HT1080 (cell line): ENCODE measurements around the gene SNTN. TPM values are rescaled to one million over a fixed set of nuclear protein-coding genes. Genes with fewer than 3 reads are reported as not detected.
"Not testable (repeated sequence)": the region's sequence is repeated elsewhere in the genome, so short reads cannot be mapped to it uniquely, and the experiment has no call there.

Experiments
- DNase-seq: peaks from one replicate; pipeline ENCODE4 v3.0.0-alpha.2; 2015; ENCODE audit warnings: low read depth
- polyA plus RNA-seq, 2 experiments: library from polyadenylated mRNA; depleted of rRNA; stranded (reverse); fragments of >200 nt; gene quantifications; 2 replicates each; pipeline ENCODE4 v1.2.3, GENCODE V29; 2015
- total RNA-seq: library from RNA; depleted of rRNA; stranded (reverse); fragments of >200 nt; shearing (Covaris generic); gene quantifications from 2 replicates; pipeline ENCODE4 v1.2.3, GENCODE V29; 2014; rRNA removed

Gene SNTN
- total RNA-seq = not detected in 2 replicates
- polyA plus RNA-seq (2015; cell fraction: cytosol; rRNA removed) = not detected in 2 replicates
- 0.12 TPM in 1 of 2 replicates, not detected in the other for polyA plus RNA-seq (2015; cell fraction: nucleus; rRNA removed)

DNA sequence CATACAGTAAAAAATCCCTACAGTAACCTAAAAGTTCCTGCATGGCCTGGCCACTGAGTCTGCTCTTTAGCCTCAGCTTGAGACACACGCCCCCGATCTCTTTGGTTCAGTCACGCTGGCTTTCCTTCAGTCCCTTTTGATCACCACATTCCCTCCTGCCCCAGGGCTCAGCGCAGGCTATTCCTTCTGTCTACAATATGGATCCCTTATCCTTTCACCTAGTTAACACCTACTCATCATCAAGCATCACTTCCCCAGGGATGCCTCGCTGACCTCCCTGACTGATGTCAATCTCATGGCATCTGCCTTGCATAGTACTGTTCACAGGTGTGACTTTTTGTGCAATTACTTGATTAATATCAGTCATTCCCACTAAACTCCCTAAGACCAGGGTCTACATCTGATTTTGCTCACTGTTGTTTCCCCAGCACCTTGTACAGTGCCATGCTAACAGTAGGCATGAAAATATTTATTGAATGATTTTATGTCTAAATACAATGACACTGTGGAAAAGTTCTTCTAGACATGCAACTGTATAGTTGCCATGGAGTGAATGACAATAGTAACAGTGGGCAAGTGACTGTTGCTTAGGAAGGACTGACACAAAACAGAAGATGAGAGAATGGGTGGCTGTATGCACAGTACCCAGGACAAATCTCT is at the start of gene SNTN:
Gene SNTN, plus strand, starts transcription at position 610 of the 660 bp plus-strand sequence. Its CDS starts 13 bp downstream, at position 623.
- no peak for DNase-seq

GRCh38 chr3:63607716-63608115 is 44.8 kb upstream of the SNTN start:
- no peak for DNase-seq

DNA sequence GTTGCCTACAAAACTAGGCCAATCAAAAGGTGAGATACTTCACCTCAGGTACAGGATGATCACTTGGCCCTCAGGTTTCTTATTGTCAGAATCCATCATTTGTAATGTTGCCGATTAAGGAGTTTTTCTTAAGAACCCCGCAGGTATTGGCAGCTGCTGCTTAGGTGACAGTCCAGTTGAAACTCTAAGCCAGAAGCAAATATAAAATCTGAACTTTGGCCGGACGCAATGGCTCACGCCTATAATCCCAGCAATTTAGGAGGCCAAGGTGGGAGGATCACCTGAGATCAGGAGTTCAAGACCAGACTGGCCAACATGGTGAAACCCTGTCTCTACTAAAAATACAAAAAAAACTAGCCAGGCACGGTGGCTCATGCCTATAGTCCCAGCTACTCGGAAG is 43.1 kb upstream of the SNTN start:
- DNase-seq = no peak

DNA sequence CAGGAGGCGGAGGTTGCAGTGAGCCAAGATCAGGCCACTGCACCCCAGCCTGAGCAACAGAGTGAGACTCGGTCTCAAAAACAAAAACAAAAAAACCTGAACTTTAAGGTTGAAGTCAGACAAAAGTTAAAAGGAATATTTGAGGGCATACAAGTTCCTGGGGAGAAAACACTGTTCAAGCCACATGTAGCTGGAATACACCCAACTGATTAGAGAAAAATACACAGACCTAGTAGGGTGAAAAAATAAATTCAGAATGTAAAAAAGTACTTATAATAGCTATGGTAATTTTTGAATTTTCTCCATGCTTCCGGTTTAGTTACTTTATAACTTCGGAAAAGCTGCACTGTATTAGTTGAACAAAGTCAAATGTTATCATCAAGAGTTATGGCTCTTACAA is 42.6 kb upstream of the SNTN start:
- no peak for DNase-seq

GRCh38 chr3:63611382-63611781 is 41.1 kb upstream of the SNTN start:
- DNase-seq = no peak

DNA sequence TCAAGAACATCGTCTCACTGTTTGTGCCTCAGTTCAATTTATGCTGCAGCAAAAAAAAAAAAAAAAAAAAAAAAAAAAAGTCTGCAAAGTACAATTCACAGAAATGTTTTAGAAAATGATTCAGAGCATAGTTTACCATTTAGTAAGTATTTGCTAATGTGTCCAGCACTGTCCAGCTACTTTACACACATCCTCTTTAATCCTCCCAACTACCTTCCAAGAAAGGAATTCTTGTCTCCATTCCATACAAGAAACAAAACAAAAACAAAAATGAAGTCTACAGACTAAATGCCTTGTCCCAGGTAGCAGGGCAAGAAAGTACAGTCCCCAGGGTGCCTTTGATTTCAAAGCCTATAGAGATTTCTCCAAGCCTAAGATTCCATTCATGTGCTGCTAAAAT is 38.9 kb upstream of the SNTN start:
- no peak for DNase-seq

- no peak for DNase-seq
Observed at GRCh38 chr3:63617391-63617790, 35.1 kb upstream of the SNTN start.

DNA sequence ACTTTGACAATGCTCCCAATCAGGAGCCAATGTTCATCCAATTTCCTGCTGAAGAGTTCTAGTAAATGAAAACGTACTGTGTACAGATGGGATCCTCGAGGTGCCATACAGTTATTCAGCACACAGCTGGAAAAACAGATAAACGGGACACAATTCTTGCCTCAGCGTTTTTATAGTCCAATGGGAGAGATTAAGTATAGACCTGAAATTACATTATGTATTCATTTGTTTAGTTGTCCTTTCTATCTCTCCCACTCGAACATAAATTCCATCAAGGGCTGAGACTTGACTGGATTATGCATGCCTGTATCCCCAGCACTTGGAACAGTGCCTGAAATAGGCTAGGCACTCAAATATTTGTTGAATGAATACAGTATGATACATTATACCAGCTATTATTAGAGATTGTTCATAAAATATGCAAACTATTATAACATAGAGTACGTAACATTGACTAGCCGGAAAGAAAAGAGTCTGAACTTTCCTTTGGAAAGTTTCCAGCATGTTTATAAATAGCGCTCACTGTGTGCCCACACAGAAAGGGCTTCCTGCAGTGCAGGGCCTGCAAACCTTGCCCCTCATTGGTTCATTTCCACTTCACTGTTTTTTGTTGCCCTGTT is 27.4 kb upstream of the SNTN start:
- peak; percentile 48 for DNase-seq

GRCh38 chr3:63631670-63632069 is 20.8 kb upstream of the SNTN start:
- DNase-seq = no peak

DNA sequence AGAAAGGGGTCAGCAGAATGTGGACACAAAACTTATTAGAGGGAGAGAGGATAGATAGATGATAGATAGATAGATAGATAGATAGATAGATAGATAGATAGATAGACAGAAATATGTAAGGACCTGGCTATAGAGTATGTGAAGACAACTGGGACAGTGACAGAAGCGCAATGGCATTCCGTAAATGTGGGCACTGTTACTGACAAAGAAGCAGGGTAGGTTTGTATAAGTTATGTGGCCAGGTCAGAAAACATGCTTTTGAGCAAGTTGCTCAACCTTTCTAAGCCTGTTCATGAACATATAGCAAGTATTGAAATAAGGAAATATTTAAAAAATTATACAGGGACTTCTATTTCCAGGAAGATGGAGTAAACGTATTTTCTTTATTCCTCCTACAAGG is 17.3 kb upstream of the SNTN start:
- DNase-seq = no peak

DNA sequence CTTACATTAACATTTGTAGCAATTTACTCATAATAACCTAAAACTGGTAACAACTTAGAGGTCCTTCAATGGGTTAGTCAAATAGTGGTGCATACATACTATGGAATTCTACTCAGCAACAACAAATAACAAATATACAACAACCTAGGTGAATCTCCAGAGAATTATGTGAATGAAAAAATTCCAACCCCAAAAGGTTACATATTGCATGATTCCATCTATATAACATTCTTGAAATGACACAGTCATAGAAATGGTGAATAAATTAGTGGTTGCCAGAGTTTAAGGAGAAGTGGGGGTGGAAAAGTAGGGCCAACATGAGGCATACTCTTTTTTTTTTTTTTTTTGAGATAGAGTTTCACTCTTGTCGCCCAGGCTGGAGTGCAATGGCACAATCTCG is 12.7 kb upstream of the SNTN start:
- DNase-seq = no peak

- no peak for DNase-seq
Observed at GRCh38 chr3:63642488-63642887, 10.0 kb upstream of the SNTN start.

DNA sequence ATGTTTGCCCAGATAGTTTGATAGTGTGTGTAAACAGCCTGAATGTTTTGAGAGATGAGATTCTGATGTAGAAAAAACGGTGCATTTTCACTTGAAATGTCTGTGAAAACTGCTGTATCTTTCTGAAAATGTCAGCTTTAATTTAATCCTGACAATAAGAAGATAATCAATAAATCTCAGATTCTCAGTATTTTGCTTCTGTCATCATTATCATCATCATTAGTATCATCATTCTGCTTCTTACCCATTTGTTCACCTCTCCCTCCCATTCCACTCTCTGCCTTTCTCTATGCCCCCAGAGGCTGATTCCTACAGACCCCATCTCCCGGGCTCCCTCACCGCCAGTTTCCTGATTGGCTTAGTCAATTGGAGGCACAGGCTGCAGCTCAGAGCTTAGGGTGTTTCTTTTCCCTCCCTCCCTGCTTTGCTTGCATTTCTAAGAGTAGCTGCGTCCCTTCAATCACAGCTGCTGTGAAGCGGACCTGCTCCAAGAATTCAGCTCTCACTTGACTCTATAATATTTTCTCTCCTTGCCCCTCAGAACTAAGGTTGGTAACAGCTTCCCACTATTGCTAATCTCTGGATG is 8.2 kb upstream of the SNTN start:
- no peak for DNase-seq

GRCh38 chr3:63644928-63645781 is 7.3 kb upstream of the SNTN start:
- not testable (repeated sequence) for DNase-seq

- DNase-seq = peak; percentile 41
Observed at GRCh38 chr3:63654211-63654610, 1.7 kb downstream of the SNTN start.

- DNase-seq = peak; percentile 3
Observed at GRCh38 chr3:63654931-63655330, 2.5 kb downstream of the SNTN start.

GRCh38 chr3:63655519-63655918 is 3.0 kb downstream of the SNTN start:
- peak; percentile 74 for DNase-seq

- peak; percentile 62 for DNase-seq
Observed at GRCh38 chr3:63656786-63657185, 4.3 kb downstream of the SNTN start.

DNA sequence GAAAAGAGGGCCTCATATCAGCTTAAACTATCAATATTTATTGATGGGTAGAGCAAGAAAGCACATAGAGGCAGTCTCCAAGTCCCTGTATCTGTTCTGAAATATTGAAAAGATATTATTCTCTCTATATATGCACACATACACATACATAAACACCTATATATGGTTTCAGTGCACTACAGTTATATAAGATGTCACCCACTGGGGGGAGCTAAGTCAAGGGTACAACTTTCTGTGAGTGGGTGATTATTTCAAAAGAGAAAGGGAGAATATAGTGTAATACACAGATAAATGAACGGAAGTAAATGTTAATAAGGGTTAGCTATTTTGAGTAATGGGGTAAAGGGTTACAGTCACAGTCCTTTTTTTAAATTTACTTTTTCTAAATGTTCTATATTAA is 8.8 kb downstream of the SNTN start:
- DNase-seq = no peak

DNA sequence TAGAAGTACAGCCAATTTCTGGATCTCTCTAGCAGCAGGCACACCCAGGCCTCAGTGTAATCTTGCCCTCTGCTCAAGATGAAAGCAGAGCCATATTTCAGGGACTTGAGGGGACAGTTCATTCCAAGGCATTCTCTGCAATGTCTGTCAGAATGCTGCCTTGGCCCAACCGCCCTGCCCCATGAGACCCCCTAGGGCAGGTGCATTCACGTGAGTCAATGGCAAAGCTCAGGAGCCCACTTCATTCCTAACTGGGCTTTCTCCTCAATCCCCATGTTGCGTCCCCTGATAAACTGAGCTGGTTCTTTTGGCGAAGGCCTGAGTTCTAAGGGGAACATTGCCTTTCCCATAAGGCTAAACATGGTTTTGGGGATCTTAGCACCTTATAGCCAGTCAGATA is 9.5 kb downstream of the SNTN start:
- DNase-seq = no peak

GRCh38 chr3:63662500-63662899 is 10.0 kb downstream of the SNTN start:
- no peak for DNase-seq

GRCh38 chr3:63670544-63670943 is 18.1 kb downstream of the SNTN start:
- no peak for DNase-seq
